A673 (cell line): ENCODE results near the gene DCLK2.

ENCODE experiments used
- CTCF ChIP-seq: fragments of 300-800, 200-600 bp; sonication (generic); conservative IDR thresholded peaks from 2 replicates; pipeline ENCODE4 v1.5.1; 2017; ENCODE audit warnings: low read depth, mild to moderate bottlenecking, antibody characterized with exemption, low read length, moderate library complexity, mixed read lengths
- EZH2 ChIP-seq: fragments of 200-600 bp; sonication (generic); IDR thresholded peaks from 2 replicates; pipeline ENCODE4 v1.6.1; 2017; ENCODE audit warnings: borderline replicate concordance, low read depth, mild to moderate bottlenecking, mixed read lengths, antibody characterized with exemption, low read length; ENCODE audit not compliant: poor library complexity, severe bottlenecking

GRCh38 chr4:150127757-150128156 is 49.5 kb downstream of the DCLK2 start:
- no peak for TF ChIP-seq CTCF
- no peak for TF ChIP-seq EZH2
